Ovary (tissue), 9 donors: Measurements from ENCODE around the gene AMPH. TPM values are rescaled to one million over a fixed set of nuclear protein-coding genes. Genes with fewer than 3 reads are reported as not detected.

Experiments used
- DNase-seq, 5 donors: peaks; one replicate each; pipeline ENCODE4 v3.0.0-alpha.2; 2019 to 2020
- H3K27ac ChIP-seq, 2 donors: fragments of 200-600 bp; one replicate each; pipeline versions ENCODE4 v1.5.1 to v1.8.0; 2019 to 2022
- H3K27me3 ChIP-seq: fragments of 200-600 bp; one replicate; pipeline ENCODE4 v1.8.0; 2022
- H3K36me3 ChIP-seq: fragments of 200-600 bp; sonication (generic); one replicate; pipeline ENCODE4 v1.5.1; 2019
- H3K4me1 ChIP-seq: one replicate; pipeline ENCODE4 v1.8.1; 2013; ENCODE audit warnings: mild to moderate bottlenecking, moderate library complexity; ENCODE audit not compliant: insufficient read depth
- H3K4me3 ChIP-seq: fragments of 200-600 bp; sonication (generic); one replicate; pipeline ENCODE4 v1.5.1; 2017
- H3K9me3 ChIP-seq, 2 donors: fragments of 200-600 bp in 1 of 2; sonication (generic) in 1 of 2; one replicate each; pipeline versions ENCODE4 v1.5.1 to v1.8.1; 2013 to 2019; ENCODE audit warnings: mild to moderate bottlenecking in 1 of 2, moderate library complexity in 1 of 2
- CTCF ChIP-seq, 3 donors: fragments of 450-650 bp in 2 of 3; fragments of 200-600 bp in 1 of 3; IDR thresholded peaks; one replicate each; pipeline versions ENCODE4 v1.5.1 to v1.8.0; 2016 to 2022; ENCODE audit warnings: antibody characterized with exemption in 3 of 3, mild to moderate bottlenecking in 1 of 3
- EP300 ChIP-seq: sonication (generic); formaldehyde crosslinking; IDR thresholded peaks from one replicate; pipeline ENCODE4 v1.6.1; 2017; ENCODE audit warnings: antibody characterized with exemption
- POLR2A ChIP-seq: fragments of 450-650 bp; IDR thresholded peaks from one replicate; pipeline ENCODE4 v1.6.1; 2017; ENCODE audit warnings: antibody characterized with exemption, mild to moderate bottlenecking, moderate library complexity
- WGBS, 3 donors: extraction: QIAGEN DNeasy Blood & Tissue Kit in 1 of 3; methylation state at CpG; one replicate each; pipeline versions ENCODE4 v1.1.5 to v1.1.7; 2013 to 2017; 5-methylcytosine and 5-hydroxymethylcytosine counted together
- intact Hi-C, 4 donors: fragments of 100-400 bp; cut with DNase I; formaldehyde crosslinking; loops; one replicate each; pipeline versions ENCODE4 v1.11.0 to v1.15.1; 2022 to 2023
- polyA plus RNA-seq, 2 donors: library from polyadenylated mRNA; stranded (reverse); fragments of 200-250 nt in 1 of 2; fragments of 350-450 nt in 1 of 2; fragmentation: Illumina TruSeq in 1 of 2; extraction: RNeasy Lipid Tissue Mini Kit (QIAGEN cat#74804) in 1 of 2; gene quantifications; one replicate each; pipeline ENCODE4 v1.2.3, GENCODE V29; 2013 to 2014
- total RNA-seq, 7 donors: library from RNA; depleted of rRNA in 2 of 7; stranded (reverse); fragments of >200 nt in 2 of 7; fragmentation: NEBNext Ultra II Directional in 3 of 7; extraction: Animal tissue kit (Norgen Biotek cat#: 25700) in 3 of 7; gene quantifications; one replicate each; pipeline versions ENCODE4 v1.1.0 to v1.2.4, GENCODE V29; 2016 to 2023
- donor health status: DM: no; HTN: no; CAD: no; lungs with moderate emphysema.
- donor health status: DM: no; HTN: no; CAD: no.
- donor health status: Bipolar disorder and iron deficiency.
- donor health status: DM: yes; HTN: yes; CAD: no.
- donor health status: DM: no; HTN: no; CAD: no.
- donor health status: DM: yes; HTN: yes; CAD: no.

AMPH gene
- total and polyA plus RNA-seq, 9 donors: 0.10 to 4.6 (median 0.83) TPM

- H3K36me3 ChIP-seq: no peaks in the 10 kb centered on the region
- WGBS, 3 donors: 61 to 75% (median 71%) methylated on average over 1 of the region's 1 CpG
- no peak overlapping the region for H3K4me3 ChIP-seq
- H3K9me3 ChIP-seq: no peaks in the 10 kb centered on the region
- TF ChIP-seq CTCF (IDR thresholded peaks at IDR 0.05): no peak
- no peak for TF ChIP-seq EP300
- no peak for TF ChIP-seq POLR2A
- no peaks in the 10 kb centered on the region for H3K27me3 ChIP-seq
- no peak for DNase-seq
- H3K27ac ChIP-seq: no peak overlapping the region
- no peaks in the 10 kb centered on the region for H3K4me1 ChIP-seq
- intact Hi-C loops: loop anchor here in 1 of 4 donors (5.0 kb wide), 1 partner anchor 800 kb away; no protein-coding TSS in a partner anchor
Observed at GRCh38 chr7:38452681-38453108, 178.5 kb downstream of the AMPH start.

- Histone ChIP-seq H3K4me1 (no peaks in the 10 kb centered on the region), H3K4me3 (no peak overlapping the region), H3K27me3 (no peaks in the 10 kb centered on the region), H3K27ac (no peak overlapping the region), H3K36me3 (no peaks in the 10 kb centered on the region), H3K9me3 (no peaks in the 10 kb centered on the region)
- 1 to 10% (median 4%) methylated on average over 2 of the region's 2 CpGs for WGBS, 3 donors
- DNase-seq: no peak
- TF ChIP-seq POLR2A: no peak
- TF ChIP-seq EP300: no peak
- TF ChIP-seq CTCF (IDR thresholded peaks at IDR 0.05): no peak
- intact Hi-C loops: loop anchor here in 1 of 4 donors (5.0 kb wide), 1 partner anchor 800 kb away; no protein-coding TSS in a partner anchor
Observed at GRCh38 chr7:38451840-38452239, 179.3 kb downstream of the AMPH start.

- DNase-seq: no peak
- WGBS, 3 donors: 73 to 85% (median 77%) methylated on average over 5 of the region's 5 CpGs
- intact Hi-C loops: no loop called here
- TF ChIP-seq EP300 (no peak), POLR2A (no peak), CTCF (IDR thresholded peaks at IDR 0.05) (no peak)
- no peak overlapping the region for H3K27ac ChIP-seq
- H3K9me3 ChIP-seq: no peaks in the 10 kb centered on the region
- H3K27me3 ChIP-seq: no peaks in the 10 kb centered on the region
- H3K4me3 ChIP-seq: no peak overlapping the region
- no peaks in the 10 kb centered on the region for H3K36me3 ChIP-seq
- no peaks in the 10 kb centered on the region for H3K4me1 ChIP-seq
Observed at GRCh38 chr7:38448584-38449234, 182.5 kb downstream of the AMPH start.

GRCh38 chr7:38448054-38448453 lies 183.1 kb downstream of the AMPH start:
- Histone ChIP-seq H3K36me3 (no peaks in the 10 kb centered on the region), H3K4me1 (no peaks in the 10 kb centered on the region), H3K4me3 (no peak overlapping the region), H3K9me3 (no peaks in the 10 kb centered on the region), H3K27ac (no peak overlapping the region), H3K27me3 (no peaks in the 10 kb centered on the region)
- intact Hi-C loops: no loop called here
- no peak for TF ChIP-seq CTCF (IDR thresholded peaks at IDR 0.05)
- no peak for TF ChIP-seq EP300
- DNase-seq: no peak
- WGBS, 3 donors: 62 to 74% (median 65%) methylated on average over 2 of the region's 2 CpGs
